Breast epithelium (tissue), 3 donors: Measurements from ENCODE around the gene LHFPL2.

Experiments used
- POLR2A ChIP-seq: fragments of 450-650 bp; IDR thresholded peaks from one replicate; pipeline ENCODE4 v1.6.1; 2016; ENCODE audit warnings: antibody characterized with exemption, mild to moderate bottlenecking, moderate library complexity
- TF ChIP-seq, protein P1 (sequence below), 3 donors: fragments of 450-650 bp; IDR thresholded peaks; one replicate each; pipeline ENCODE4 v1.5.1; 2016 to 2017; ENCODE audit warnings: antibody characterized with exemption in 3 of 3, mild to moderate bottlenecking in 3 of 3, moderate library complexity in 3 of 3

DNA sequence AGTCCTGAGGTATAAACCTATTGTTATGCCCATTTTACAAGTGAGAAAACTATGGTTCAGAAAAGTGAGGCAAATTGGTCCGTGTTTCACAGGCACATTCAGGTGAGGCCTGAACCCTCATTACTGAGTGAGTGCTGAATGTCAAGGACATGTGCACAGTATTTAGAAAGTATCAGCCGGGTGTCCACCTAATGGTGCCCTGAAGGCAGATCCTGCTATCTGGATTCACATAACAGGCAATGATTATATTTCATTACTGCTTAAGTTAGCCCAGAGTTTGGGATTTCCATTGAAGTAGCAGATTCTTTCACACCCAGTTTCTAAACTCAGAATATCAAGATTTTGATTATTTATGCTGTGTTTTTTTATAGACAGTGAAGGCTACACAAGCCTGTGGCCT, 142.7 kb downstream of the LHFPL2 start:
- no peak for TF ChIP-seq POLR2A
- TF ChIP-seq, protein P1, sequence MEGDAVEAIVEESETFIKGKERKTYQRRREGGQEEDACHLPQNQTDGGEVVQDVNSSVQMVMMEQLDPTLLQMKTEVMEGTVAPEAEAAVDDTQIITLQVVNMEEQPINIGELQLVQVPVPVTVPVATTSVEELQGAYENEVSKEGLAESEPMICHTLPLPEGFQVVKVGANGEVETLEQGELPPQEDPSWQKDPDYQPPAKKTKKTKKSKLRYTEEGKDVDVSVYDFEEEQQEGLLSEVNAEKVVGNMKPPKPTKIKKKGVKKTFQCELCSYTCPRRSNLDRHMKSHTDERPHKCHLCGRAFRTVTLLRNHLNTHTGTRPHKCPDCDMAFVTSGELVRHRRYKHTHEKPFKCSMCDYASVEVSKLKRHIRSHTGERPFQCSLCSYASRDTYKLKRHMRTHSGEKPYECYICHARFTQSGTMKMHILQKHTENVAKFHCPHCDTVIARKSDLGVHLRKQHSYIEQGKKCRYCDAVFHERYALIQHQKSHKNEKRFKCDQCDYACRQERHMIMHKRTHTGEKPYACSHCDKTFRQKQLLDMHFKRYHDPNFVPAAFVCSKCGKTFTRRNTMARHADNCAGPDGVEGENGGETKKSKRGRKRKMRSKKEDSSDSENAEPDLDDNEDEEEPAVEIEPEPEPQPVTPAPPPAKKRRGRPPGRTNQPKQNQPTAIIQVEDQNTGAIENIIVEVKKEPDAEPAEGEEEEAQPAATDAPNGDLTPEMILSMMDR (IDR thresholded peaks at IDR 0.05): no peak
